Activated CD8-positive, alpha-beta T cell treated with anti-CD3 and anti-CD28 coated beads for 36 hours (primary cell): Measurements from ENCODE around the gene LMOD2. TPM values are rescaled to one million over a fixed set of nuclear protein-coding genes. Genes with fewer than 3 reads are reported as not detected.

Experiments used
- ATAC-seq: fragments of 200-7000 bp; cut with Tn5 transposase; one replicate; pipeline ENCODE4 v1.10.0; 2021; ENCODE audit warnings: mild to moderate bottlenecking, moderate library complexity
- CTCF ChIA-PET: fragments of 350-600 bp; sonication (Branson Sonifier 250); formaldehyde crosslinking; loops from one replicate; lab custom pipeline; 2021; ENCODE audit warnings: antibody characterized with exemption; lab: Charles Lee
- POLR2A ChIA-PET: fragments of 350-600 bp; sonication (Branson Sonifier 250); formaldehyde crosslinking; loops from one replicate; lab custom pipeline; 2021; ENCODE audit warnings: antibody characterized with exemption; lab: Charles Lee
- DNase-seq: peaks from one replicate; pipeline ENCODE4 v3.0.0-alpha.2; 2020
- H3K27ac Mint-ChIP-seq: one replicate; pipeline ENCODE4 v1.8.0; 2021; ENCODE audit warnings: mild to moderate bottlenecking, mixed read lengths
- H3K27me3 Mint-ChIP-seq: one replicate; pipeline ENCODE4 v1.8.0; 2021; ENCODE audit warnings: mixed read lengths
- H3K36me3 Mint-ChIP-seq: one replicate; pipeline ENCODE4 v1.8.0; 2021; ENCODE audit warnings: low read depth, mixed read lengths
- H3K4me1 Mint-ChIP-seq: one replicate; pipeline ENCODE4 v1.8.0; 2021; ENCODE audit warnings: low read depth, mixed read lengths
- H3K4me3 Mint-ChIP-seq: one replicate; pipeline ENCODE4 v1.8.0; 2021; ENCODE audit warnings: mild to moderate bottlenecking, moderate library complexity, mixed read lengths
- H3K9me3 Mint-ChIP-seq: one replicate; pipeline ENCODE4 v1.8.0; 2021; ENCODE audit warnings: mixed read lengths
- intact Hi-C: fragments of 100-400 bp; cut with micrococcal nuclease; formaldehyde crosslinking; loops from one replicate; pipeline ENCODE4 v1.10.0; 2022
- total RNA-seq, 2 experiments: library from RNA; stranded (reverse); gene quantifications; one replicate each; pipeline ENCODE4 v1.2.3, GENCODE V29; 2021
- TF ChIP-seq, protein P1 (sequence below): fragments of 200-600 bp; IDR thresholded peaks from one replicate; pipeline ENCODE4 v1.8.0; 2022; ENCODE audit warnings: antibody characterized with exemption, mild to moderate bottlenecking

Gene LMOD2
- total RNA-seq, 2 experiments from 2014 or later: not detected

DNA sequence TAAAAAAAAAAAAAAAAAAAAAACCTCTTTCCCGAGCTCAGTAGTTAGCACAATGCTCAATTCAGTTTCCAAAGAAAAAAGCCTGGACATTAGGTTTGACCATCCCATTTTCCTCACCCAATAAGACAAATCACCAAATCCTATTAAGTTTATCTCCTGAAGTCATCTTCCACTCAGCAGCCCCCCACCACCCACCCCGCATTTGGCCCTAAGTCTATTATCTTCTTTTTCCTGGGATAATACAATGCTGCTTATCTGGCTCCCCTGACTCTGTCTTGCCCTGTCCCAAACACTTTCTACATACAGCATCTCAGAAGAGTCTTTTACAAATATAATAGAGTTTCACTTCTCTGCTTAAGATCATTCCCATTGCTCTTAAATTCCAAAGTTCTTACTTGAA lies 17.8 kb upstream of the LMOD2 start:
- Mint-ChIP-seq H3K9me3 (no peaks in the 10 kb centered on the region), H3K36me3 (no peaks in the 10 kb centered on the region), H3K4me1 (no peaks in the 10 kb centered on the region), H3K27ac (no peak overlapping the region), H3K27me3 (peaks cover 20% of the 10 kb centered on the region), H3K4me3 (no peak overlapping the region)
- DNase-seq (no peak), ATAC-seq (no peak)
- TF ChIP-seq, protein P1, sequence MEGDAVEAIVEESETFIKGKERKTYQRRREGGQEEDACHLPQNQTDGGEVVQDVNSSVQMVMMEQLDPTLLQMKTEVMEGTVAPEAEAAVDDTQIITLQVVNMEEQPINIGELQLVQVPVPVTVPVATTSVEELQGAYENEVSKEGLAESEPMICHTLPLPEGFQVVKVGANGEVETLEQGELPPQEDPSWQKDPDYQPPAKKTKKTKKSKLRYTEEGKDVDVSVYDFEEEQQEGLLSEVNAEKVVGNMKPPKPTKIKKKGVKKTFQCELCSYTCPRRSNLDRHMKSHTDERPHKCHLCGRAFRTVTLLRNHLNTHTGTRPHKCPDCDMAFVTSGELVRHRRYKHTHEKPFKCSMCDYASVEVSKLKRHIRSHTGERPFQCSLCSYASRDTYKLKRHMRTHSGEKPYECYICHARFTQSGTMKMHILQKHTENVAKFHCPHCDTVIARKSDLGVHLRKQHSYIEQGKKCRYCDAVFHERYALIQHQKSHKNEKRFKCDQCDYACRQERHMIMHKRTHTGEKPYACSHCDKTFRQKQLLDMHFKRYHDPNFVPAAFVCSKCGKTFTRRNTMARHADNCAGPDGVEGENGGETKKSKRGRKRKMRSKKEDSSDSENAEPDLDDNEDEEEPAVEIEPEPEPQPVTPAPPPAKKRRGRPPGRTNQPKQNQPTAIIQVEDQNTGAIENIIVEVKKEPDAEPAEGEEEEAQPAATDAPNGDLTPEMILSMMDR: no peak
- ChIA-PET CTCF (interaction anchor here (1.4 to 2.1 kb wide), 3 partner anchors 14 to 160 kb away, joined by 3 to 14 read pairs (median 9); no protein-coding TSS in a partner anchor), POLR2A (no interaction called here)
- intact Hi-C loops: no loop called here

DNA sequence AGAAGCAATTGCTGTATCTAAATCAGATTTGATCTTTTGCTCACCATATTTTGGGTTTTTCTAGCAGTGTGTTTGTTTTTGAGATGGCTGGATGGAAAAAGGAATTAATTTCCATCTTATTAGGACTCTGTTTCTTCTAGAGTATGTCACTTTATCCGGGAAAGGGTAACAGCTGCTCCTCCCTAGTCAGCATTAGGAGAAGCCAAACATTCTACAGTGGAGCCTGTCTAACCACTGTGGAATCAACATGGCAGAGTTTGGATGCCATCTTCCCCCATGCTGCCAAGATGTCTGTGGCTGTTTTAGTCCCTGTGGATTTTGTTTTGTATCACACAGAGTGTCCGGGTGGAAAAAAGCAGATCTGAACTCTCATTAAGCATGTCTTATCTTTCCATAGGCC lies 16.0 kb upstream of the LMOD2 start:
- Mint-ChIP-seq H3K9me3 (no peaks in the 10 kb centered on the region), H3K27me3 (peaks cover 23% of the 10 kb centered on the region), H3K4me1 (no peaks in the 10 kb centered on the region), H3K36me3 (no peaks in the 10 kb centered on the region), H3K27ac (no peak overlapping the region), H3K4me3 (no peak overlapping the region)
- POLR2A ChIA-PET: interaction anchor here (0.7 kb wide), 1 partner anchor 109 kb away, joined by 4 read pairs; the partner anchor contains the start of gene WASL
- no peak for DNase-seq
- intact Hi-C loops: no loop called here
- ATAC-seq: no peak
- CTCF ChIA-PET: no interaction called here
- TF ChIP-seq, protein P1: no peak

GRCh38 chr7:123640583-123640982 lies 15.1 kb upstream of the LMOD2 start:
- TF ChIP-seq, protein P1: no peak
- Mint-ChIP-seq H3K27me3 (peaks cover 26% of the 10 kb centered on the region), H3K4me1 (no peaks in the 10 kb centered on the region), H3K27ac (no peak overlapping the region), H3K9me3 (no peaks in the 10 kb centered on the region), H3K4me3 (no peak overlapping the region), H3K36me3 (no peaks in the 10 kb centered on the region)
- ChIA-PET CTCF (no interaction called here), POLR2A (no interaction called here)
- intact Hi-C loops: no loop called here
- no peak for DNase-seq
- ATAC-seq: no peak

- Mint-ChIP-seq H3K4me3 (no peak overlapping the region), H3K27me3 (peaks cover 26% of the 10 kb centered on the region), H3K9me3 (no peaks in the 10 kb centered on the region), H3K27ac (no peak overlapping the region), H3K36me3 (no peaks in the 10 kb centered on the region), H3K4me1 (no peaks in the 10 kb centered on the region)
- CTCF ChIA-PET: no interaction called here
- ATAC-seq: no peak
- DNase-seq: no peak
- TF ChIP-seq, protein P1: no peak
- POLR2A ChIA-PET: no interaction called here
- intact Hi-C loops: no loop called here
Observed at GRCh38 chr7:123641901-123642300, 13.8 kb upstream of the LMOD2 start.

DNA sequence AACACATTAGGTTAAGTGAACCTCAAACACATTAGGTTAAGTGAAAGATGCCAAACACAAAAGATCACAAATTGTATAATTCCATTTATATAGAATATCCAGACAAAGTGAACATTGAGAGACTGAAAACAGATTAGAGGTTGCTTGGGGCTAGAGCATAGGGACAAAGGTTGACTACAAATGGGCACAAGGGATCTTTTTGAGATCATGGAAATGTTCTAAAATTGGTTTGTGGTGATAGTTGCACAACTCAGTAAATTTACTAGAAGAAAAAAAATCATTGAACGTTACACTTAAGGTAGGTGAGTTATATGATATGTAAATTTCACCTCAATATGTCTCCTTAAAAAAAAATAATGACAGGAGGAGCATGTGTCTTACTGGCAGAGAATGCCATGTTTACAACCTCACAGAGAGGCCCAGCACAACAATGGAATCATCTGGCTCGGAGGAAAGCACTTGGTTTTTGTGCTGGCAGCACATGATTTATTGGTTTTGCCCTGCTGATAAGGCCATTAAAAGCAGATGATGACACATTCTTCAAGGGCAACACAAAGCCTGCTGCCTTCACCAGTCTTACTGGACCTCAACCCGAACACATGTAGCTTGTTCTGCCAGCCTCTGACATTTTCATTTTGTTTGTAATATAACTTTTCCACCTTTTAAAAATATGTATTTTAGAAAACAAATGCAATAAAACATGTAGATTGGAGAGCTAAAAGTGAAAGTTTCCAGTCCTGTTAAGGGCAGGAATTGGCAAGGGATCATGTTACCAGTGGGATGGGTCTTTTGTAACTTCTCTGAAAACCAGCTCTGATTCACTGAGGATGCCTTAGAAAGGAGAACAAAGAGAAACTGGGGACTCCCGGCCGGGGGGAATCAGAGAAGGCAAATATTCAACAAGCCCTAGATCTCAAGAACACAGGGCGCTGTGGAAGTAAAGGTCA lies 11.9 kb upstream of the LMOD2 start:
- TF ChIP-seq, protein P1: no peak
- Mint-ChIP-seq H3K4me1 (no peaks in the 10 kb centered on the region), H3K27ac (no peak overlapping the region), H3K4me3 (no peak overlapping the region), H3K36me3 (no peaks in the 10 kb centered on the region), H3K9me3 (no peaks in the 10 kb centered on the region), H3K27me3 (peaks cover 12% of the 10 kb centered on the region)
- POLR2A ChIA-PET: no interaction called here
- ATAC-seq (no peak), DNase-seq (no peak)
- intact Hi-C loops: no loop called here
- CTCF ChIA-PET: interaction anchor here (1.5 kb wide), 1 partner anchor 34 kb away, joined by 3 read pairs; no protein-coding TSS in a partner anchor
